Panc1 (cell line): ENCODE data around the gene ADISSP.

Experiments used
- CTCF ChIP-seq: fragments of 450-650 bp; IDR thresholded peaks from 2 replicates; pipeline ENCODE4 v1.5.1; 2017; ENCODE audit warnings: mild to moderate bottlenecking
- POLR2AphosphoS5 ChIP-seq: IDR thresholded peaks from 2 replicates; pipeline ENCODE4 v1.6.1; 2012; ENCODE audit warnings: mild to moderate bottlenecking, low read depth, low read length, moderate library complexity
- REST ChIP-seq, 2 experiments: IDR thresholded peaks; 2 replicates each; pipeline ENCODE4 v1.6.1; 2011 to 2012; ENCODE audit warnings: low read depth in 2 of 2, control low read depth in 1 of 2, low read length in 1 of 2, mild to moderate bottlenecking in 1 of 2, moderate library complexity in 1 of 2; ENCODE audit not compliant: insufficient read depth in 1 of 2
- SIN3A ChIP-seq: IDR thresholded peaks from 2 replicates; pipeline ENCODE4 v1.6.1; 2012; ENCODE audit warnings: low read depth, mild to moderate bottlenecking, low read length, moderate library complexity, borderline replicate concordance; ENCODE audit not compliant: insufficient read depth
- TCF7L2 ChIP-seq: IDR thresholded peaks from 2 replicates; pipeline ENCODE4 v1.6.1; 2011; ENCODE audit warnings: mild to moderate bottlenecking, low read depth, low read length, inconsistent platforms

- TF ChIP-seq CTCF, result no peak
- TF ChIP-seq REST (IDR thresholded peaks at IDR 0.05; ENCODE audit: insufficient read depth in 1 of 2, low read depth in 2 of 2, low read length in 1 of 2), result no peak
- no peak for TF ChIP-seq SIN3A
- TF ChIP-seq POLR2AphosphoS5, result no peak
- TF ChIP-seq TCF7L2, result no peak
These were observed 16.1 kb upstream of the ADISSP start for GRCh38 chr20:3783511-3784195.
